Activated CD8-positive, alpha-beta memory T cell treated with anti-CD3 and anti-CD28 coated beads for 24 hours (primary cell): Measurements from ENCODE around the gene UMAD1.

ENCODE experiments used
- DNase-seq: peaks from one replicate; pipeline ENCODE4 v3.0.0-alpha.2; 2020

The UMAD1 gene

DNA sequence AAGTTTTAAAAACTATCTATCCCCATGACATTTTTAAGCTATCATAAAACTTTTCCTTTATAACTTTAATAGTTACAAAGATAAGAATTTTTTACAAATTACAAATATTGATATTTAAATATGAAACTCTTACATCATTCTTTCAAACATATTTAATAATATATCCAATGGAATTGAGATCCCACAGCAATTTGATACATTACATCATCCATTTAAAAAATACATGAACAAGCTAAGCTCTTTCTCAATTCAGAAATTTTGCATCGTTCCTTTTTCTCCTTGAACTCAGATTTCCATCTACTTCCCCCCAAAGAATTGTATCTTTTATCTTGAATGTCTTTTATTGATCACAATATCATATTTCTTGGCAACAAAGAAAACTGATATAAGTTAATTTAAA, 209.6 kb downstream of the UMAD1 start:
- DNase-seq: no peak

DNA sequence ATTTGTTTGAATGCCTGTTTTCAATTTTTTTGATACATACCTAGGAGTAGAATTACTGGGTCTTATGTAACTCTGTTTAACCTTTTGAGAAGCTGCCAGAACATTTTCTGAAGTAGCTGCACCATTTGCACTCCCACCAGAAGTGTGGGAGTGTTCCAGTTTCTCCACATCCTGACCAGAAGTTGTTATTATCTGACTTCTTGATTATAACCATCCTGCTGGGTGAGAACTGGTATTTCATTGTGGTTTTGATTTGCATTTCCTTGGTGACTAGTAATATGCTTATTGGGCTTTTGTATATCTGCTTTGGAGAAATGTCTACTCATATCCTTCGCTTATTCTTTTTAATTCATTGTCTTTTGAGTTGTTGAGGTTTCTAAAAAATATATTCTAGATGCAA, 210.8 kb downstream of the UMAD1 start:
- no peak for DNase-seq

DNA sequence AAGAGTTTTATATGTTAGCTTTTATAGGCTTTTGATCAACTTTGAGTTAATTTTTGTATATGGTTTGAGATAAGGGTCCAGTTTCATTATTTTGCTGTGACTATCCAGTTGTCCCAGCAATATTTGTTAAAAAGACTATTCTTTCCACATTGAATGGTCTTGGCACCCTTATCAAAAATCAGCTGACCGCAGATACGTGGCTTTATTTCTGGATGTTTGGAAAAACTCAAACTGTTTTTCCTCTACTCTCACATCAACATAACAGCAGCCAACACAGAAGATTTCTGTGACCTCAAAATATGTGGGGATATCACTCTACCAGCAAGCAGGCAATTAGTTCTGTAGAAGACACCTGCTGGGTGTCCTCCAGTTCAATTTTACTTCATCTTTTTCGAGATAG, 211.4 kb downstream of the UMAD1 start:
- DNase-seq: no peak

DNA sequence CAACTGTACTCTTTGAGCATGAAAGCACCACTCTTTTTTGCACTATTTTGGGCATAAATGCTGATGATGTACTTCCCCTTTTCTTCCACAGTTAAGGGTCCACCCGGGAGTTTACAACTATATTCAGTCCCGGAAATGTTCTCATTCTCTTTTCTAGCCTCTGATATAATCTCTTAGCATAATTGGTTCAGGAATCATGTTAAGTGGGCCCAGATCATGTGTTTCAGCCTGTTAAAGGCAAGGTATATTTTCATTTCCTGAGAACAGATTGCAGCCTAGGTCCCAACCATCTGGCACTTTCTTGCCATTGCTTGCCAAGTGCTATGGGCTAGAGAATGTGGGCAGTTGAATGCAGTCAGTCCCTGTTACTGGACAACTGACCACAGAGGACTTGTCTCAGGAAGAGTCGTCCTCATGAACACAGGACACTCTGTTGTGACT, 216.6 kb downstream of the UMAD1 start:
- DNase-seq: no peak

DNA sequence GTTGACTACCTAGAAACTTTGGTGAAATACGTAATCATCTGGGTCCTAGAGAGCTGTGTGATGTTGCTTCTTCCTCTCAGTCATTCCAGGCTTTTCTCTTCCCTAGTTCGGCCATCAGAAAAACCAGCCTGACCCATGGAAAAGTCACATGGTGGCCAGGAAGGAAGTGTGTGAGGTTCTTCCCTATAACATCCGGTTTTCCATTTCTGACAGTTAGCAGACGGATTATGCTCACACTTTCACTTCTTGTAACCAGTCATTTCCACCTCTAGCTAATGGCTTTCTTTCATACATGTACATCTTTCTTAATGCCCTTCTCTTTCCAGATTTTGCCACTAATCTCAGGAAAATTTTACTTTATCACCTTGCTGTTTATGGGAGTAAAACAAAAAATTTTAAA, 218.0 kb downstream of the UMAD1 start:
- DNase-seq: no peak

DNA sequence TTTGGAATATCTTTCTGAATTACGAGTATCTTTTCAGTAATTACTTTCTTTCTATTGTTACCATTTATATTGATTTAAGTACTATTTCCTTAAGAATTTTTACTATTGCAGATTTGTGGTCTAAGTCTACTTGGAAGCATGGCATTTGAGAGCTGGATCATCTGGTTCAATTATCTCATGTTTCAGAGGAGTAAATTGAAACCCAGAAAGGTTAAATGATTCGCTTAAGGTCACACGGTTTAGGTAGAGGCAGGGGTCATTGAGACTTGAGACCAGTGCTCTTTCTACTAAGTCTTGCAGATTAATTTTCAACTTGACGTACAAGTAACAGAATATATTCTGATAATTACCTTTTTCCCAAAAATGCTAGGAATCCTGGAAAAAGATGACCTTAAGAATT, 218.9 kb downstream of the UMAD1 start:
- no peak for DNase-seq

DNA sequence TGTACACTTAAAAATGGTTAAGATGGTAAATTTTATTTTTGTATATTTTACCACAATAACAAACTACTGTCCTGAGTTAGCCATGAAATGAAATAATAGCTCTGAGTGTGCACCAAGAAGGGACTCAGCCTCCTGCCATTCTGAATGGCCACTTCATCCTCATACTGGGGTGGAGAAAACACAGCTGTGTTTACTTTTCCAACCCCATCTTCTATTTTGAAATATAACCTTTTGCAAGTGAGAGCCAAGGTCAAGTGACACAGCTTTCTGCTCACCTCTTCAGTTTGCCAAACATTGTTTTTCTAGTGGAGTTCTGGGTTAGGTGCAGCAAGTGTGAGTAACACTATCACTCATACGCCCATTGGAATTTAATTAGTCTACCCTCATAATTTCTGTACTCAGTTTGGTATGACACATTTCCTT, 220.7 kb downstream of the UMAD1 start:
- DNase-seq: no peak

DNA sequence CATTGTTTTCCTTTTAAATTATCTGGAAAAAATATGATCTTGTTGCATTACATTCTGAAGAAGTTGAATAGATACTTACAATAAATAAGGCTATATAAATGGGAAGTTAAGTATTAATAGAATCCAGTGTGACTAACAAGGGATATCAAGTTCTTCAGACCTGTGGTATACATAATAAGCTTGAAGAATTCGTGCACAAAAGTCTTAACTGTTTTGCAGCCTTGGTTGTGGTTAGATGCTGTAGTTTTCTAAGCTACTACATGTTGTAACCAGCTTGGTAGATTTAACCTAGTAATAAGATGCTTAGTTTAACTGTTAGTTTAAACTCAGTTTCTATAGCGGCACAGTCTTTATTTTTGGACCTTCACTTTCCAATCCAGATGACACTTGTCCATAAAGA, 221.8 kb downstream of the UMAD1 start:
- no peak for DNase-seq

DNA sequence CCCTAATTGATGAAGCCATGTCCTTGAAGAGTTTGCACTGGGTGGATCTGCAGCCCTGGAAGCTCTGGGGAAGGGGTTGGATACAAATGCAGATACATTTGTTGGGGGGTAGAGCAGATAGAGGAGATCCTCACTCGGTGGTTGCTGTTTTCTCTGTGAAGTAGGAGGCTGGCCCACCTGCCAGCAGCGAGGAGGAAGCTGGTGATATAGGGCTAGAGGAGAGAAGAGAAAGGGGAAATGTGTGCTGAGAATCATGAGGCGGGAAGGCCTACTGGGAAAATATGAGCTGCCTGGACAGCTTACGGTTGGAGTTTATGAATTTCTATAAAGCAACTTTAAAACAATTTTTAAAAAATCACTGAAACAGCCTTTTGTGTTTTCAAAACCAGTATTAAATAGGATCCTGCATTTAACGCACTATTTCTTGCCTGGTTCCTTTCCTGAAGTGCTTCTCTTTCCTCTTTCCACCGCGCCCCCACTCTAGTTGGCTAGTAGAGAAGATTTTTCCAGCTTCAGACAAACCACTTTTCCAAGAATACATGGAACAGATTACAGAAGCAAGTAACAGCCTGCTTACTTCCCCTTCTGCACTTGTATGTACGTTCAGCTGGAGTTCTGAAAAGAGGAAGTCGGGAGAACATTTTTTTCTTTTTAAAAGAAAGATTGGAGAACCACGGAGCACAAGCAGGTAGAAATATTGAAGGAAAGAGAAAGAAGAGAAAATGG, 227.5 kb downstream of the UMAD1 start:
- DNase-seq: no peak

DNA sequence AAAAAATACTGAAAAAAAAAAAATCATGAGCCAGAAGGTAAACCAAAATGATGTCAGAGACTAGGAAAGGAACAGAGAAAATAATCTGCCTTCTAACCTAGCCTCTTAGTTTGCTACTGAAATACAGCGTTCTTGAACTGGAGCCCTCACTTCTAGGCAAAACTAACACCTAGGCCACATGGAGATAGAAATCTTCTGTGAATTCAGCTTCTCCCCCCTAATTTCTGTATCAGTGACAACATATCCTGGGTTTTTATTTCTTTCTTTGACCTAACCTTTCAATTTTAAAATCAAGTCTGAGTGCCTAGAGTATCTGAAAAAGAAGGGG, 228.0 kb downstream of the UMAD1 start:
- no peak for DNase-seq

DNA sequence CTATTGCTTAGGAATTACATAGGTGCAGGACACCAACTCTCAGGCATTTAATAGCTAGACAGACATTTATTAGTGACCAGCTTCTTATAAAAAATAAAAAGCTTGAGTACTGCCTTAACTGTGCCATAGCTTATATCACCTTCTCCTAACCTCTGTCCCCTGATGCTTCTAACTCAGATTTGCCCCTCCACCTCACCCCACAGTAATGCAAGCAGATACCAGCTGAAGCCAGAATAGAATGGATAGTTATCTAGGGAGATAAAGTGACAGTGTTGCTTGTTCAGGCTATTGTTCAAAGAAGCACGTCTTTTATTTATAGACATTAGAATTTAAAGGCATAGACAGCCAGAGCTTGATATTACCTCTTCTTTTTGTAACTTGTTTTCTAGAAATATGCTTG, 228.5 kb downstream of the UMAD1 start:
- no peak for DNase-seq

DNA sequence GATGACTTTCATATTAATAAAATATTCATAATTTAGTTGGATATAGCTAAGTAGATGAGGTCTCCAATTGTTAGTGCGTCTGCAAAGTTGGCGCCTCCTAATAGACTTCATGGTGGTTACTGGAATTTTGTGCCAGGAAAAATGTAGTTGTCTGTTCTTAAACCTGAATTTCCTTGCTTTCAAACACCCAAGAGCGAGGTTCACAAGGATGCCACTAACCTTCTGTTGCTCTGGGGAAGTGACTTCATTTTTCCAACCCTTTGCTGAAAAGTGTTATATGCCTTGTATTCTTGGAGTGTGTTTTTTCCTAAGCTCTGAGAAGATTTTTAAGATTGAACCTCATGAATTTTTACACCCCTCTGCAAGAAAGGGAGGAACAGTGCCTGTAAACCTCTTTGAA, 229.1 kb downstream of the UMAD1 start:
- no peak for DNase-seq

DNA sequence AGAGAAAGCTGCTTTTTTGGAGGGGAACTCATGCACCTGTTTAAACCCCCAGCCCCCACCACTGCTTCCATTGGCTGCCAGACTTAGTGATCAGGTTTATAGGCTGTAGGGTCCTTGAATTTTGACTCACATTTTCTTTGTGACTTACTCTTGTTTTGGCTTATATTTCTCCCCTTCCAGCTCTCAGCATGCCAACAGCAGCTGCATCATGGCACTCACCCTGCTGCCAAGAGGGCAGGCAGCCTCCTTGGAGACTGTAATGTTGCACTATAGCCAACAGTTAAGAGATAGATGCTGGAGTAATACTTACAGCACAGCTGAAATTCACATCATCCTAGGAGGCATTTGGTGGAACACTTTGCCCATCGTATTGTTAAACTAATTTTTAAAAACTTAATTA, 230.0 kb downstream of the UMAD1 start:
- no peak for DNase-seq

DNA sequence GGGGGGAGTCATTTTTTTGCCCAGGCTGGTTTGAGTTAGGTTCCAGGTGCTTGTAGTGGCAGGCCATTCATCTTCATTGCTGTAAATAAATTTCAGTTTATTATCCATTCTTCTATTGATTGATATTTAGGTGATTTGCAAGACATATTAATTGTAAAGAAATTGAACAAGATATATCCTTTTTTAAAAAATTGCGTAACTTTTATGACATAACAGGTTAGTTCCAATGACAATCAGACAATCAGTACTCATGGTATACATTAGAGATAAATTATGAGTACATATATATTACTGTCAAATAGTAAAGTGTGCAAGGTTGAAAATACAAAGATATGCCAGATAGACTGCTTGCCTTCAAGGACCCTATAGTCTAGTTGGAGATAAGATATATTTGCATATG, 235.9 kb downstream of the UMAD1 start:
- DNase-seq: no peak

DNA sequence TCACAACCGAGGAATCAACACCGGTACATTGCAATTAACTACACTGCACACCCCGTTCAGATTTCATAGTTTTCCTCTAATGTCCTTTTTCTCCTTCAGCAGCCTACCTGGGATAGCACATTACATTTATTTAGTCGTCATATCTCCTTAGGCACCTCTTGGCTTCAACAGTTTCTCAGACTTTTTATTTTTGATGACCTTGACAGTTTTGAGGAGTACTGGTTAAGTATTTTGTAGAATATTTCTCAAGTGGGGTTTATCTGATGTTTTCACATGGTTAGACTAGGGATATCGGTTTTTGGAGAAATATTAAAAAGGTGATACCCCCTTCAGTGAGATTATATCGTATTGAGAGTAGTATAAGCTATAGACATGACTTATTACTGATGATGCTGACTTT, 241.0 kb downstream of the UMAD1 start:
- no peak for DNase-seq

DNA sequence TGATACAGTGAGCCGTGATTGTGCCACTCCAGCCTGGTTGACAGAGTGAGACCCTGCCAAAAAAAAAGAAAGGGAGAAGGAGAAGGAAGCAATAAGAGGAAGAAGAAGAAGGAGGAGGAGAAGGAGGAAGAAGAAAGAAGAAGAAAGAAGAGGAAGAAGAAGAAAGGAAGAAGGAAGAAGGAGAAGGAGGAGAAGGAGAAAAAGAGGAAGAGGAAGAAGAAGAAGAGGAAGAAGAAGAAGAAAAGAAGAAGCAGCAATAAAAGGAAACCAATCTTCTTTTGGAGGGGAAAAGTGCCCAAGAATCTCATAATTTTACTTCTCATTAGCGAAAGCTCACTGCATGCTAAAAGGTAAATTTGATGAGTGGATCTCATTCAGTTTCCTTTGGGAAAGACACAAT, 242.3 kb downstream of the UMAD1 start:
- DNase-seq: no peak

DNA sequence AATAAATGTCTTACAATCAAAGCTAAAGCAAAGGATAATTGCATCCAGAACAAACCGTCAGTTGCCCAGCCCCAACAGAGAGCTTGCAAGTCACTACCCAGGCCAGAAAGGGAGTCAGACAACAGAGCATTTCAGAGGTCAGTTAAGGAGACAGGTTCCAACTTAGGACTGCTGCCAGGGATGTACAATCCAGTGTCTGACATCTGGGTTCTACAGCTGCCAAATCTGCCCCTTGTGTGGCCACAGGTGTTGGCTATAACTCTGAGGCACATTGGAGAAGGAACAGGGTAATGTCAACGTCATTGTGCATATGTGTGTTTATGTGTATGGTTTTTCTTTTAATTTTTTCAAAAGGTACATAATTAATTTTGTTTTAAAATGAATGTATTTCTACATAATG, 242.8 kb downstream of the UMAD1 start:
- no peak for DNase-seq

DNA sequence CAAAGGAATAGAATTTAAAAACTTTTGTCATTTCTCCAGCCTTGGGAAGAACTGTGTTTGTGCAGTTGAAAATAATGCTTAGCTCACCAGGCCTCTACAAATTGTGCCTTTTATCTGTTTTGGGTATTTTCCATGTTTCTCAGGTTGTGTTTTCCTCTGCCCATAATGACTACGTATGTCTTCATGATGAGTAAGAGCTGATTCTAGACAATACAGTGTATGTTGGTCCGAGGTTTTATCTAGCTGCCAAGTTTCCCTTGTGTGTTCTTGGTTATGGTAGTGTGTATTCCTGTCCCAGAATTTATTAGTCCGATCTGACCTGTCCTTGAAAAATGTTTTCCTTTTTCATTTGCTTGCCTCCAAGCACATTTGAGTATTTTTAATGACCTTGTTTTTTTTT, 244.3 kb downstream of the UMAD1 start:
- DNase-seq: no peak

DNA sequence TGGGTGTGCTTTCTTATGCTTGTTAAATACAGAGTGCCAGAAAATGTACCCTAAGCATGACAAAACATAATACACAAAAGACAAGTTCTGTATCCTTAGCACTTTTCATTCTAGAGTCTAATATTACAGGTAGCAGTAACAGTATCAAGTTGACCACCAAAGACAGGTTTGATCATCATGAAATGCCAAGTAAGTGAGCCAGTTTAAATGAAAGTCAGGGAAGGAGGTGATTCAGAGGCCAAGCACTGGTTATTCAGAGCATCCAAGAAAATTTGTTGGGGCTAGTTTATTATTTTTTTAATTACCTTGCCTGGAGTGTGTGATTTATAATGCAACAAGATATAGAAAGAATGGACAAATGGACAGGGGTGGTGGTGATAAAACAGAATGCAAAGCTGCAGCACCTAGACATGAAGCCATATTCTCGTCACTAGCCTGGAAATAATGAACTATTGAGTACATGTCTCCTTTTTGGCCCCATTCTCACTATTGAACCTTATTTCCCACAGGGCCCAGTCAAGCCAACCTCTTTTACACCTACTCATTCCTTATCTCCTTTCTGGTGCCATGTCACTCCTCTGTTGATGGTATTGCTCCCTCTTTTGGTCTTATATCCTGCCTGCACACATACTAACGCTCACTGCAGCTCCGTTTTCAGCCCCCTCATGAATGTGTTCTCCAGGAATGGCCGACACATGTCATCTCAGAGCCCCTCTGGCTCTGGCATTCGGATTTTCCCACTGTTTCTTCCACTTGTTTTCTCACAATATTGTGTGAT, 249.4 kb downstream of the UMAD1 start:
- DNase-seq: no peak

DNA sequence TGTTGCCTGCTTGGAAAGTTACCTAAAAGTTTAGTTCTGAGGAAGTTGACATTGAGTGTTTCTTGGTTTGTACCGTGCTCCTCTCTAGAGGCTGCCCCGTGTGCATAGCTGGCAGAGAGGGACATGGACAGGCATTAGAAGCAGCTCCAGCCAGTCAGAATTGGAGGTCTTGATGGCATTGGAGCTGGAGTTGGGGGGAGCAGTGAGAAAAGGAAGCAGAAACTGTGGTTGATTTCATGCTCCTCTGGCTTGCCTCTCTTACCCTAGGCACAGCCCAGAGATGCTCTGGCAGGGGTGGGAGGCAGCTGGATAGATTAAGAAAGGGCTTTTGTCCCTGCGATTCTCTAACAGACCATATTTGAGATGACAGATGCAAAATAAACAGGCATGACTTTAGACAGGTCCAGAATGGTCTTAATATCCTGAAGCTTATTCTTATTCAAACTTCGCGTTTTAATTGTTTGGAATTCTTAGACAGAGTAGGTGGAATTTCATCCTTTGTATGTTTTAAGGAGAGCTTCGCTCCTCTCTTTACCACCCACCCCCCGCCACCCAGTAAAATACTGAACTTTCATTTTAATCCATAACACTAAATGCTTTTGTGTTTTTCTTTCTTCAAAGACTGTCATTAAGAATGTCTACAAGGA, 254.6 kb downstream of the UMAD1 start:
- no peak for DNase-seq

DNA sequence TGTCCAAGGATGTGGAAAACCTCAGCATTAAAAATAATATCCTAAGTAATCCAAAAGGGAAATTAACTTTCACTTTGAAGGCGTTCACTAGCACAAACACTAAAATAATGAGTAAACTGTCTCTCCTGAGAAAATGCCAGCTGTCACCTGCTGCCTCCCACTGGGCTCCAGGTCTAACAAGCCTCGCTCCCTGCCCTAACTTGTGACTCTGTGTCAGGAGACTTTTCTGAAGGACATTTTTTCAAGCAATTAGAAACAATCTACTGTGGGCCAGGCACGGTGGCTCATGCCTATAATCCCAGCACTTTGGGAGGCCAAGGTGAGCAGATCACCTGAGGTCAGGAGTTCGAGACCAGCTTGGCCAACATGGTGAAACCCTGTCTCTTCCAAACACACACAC, 255.2 kb downstream of the UMAD1 start:
- DNase-seq: no peak

DNA sequence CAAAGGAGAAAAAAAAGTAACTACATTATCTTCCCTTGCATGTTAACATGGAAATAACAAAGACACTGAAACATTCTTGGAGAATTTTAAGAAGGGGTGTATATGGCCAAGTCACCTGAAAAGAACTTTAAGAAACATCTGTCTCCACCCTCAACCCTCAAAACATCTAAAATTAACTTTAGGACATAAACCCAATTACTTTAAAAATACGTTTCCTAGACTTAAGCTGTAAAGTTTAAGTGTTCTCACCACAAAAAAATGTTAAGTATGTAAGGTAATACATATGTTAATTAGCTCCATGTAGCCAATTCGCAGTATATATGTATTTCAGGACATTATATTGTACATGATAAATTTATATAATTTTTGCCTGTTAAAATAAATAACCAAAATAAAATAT, 257.0 kb downstream of the UMAD1 start:
- DNase-seq: no peak

DNA sequence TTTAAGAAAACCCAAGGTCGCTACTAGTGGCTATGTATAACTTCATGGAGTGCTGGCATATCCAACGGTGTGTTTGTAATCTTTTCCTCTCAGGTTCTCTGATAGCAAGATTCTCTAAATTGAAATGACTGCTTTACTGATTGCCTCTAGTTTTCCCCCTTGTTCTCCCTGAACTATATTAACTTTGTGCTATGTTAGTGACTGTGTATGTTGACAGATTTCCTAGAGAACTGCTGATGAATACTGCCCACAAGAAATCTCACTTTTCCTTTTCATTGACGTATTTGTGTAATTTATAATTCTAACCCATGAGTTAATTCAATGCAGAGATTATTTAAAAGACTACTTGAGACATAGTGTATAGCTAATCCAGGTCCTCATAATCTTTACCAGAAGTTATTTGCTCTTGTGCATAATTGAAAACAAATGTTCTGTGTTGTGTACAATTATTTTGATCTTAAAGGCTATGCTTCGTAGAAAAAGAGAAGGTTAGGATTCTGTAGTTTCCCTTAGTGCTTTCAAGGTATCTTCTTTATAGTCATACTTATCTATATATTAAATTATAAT, 257.5 kb downstream of the UMAD1 start:
- no peak for DNase-seq

DNA sequence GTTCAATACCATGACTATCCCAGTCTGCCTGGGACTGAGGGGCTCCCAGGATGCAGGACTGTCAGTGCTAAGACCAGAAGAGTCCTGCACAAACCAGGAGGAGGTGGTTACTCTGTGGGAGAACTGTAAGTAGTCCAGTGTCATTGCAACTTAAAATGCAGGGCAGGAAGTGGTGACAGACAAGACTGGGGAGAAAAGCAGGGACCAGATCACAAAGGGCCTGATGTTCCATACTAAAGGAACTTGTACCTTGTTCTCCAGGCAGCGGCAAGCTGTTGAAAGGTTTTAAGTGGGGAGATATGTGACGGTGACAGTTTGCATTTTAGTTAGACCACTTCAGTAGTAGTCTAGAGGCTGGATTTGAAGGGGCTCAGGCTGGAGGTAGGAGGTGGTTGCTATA, 262.3 kb downstream of the UMAD1 start:
- DNase-seq: no peak
